GM19452 (cell line): ENCODE data around the gene SHKBP1.
"Not testable (repeated sequence)": the region's sequence is repeated elsewhere in the genome, so short reads cannot be mapped to it uniquely, and the experiment has no call there.

ENCODE experiments used
- ATAC-seq: cut with Tn5 transposase; IDR thresholded peaks from one replicate; pipeline ENCODE4 v1.9.1; 2021; ENCODE audit not compliant: unreplicated experiment

The SHKBP1 gene

DNA sequence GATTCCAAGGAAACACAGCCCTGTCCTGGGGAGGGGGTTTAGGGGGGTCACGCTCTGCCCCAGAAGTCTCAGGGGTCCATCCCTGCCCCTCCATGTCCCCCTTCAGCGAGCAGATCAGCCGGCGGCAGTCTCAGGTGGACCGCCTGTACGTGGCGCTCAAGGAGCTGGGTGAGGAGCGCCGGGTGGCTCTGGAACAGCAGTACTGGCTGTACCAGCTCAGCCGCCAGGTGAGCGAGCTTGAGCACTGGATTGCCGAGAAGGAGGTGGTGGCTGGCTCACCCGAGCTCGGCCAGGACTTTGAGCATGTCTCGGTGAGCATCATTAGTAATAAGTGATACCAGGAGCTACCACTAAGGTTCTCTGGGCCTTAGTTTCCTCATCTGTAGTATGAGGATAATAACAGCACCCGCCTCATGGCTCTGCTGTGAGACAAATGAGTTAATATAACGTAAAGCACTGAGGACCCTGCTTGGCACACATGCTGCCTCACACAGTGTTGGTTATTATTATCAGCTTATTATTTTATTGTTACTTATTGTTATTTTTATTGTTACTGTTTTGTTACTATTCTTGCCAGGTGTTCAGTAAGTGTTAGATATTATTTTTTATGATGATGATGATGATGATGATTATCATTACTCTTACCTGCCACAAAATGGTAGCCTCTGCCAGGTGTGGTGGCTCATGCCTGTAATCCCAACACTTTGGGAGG lies 20.5 kb upstream of the SHKBP1 start:
- ATAC-seq: no peak

DNA sequence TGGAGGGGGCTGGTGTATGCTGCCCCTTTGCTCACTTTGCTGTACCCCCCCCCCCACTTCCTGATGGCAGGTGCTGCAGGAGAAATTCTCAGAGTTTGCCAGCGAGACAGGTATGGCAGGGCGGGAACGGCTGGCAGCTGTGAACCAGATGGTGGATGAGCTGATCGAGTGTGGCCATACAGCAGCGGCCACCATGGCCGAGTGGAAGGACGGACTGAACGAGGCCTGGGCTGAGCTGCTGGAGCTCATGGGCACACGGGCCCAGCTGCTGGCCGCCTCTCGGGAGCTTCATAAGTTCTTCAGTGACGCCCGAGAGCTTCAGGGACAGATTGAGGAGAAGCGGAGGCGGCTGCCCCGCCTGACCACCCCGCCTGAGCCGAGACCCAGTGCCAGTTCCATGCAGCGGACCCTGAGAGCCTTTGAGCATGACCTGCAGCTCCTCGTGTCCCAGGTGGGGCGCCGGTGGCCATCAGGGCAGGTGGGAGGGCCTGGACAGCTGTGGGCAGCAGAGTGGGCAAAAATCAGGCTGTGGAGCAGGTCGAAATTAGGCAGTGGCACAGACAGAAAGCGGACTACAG lies 19.6 kb upstream of the SHKBP1 start:
- no peak for ATAC-seq

GRCh38 chr19:40559394-40559793 lies 17.3 kb upstream of the SHKBP1 start:
- ATAC-seq: no peak

DNA sequence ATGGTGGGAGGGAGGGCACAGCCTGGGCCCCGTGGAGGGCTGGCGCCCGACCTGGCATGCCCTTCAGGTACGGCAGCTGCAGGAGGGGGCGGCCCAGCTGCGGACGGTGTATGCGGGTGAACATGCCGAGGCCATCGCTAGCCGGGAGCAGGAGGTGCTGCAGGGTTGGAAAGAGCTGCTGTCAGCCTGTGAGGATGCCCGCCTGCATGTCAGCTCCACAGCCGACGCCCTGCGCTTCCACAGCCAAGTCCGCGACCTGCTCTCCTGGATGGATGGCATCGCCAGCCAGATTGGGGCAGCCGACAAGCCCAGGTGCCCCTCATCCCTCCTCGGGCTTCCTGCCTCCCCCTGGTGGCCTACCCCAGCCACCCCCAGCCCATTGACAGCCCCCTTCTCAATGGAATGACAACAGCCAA lies 16.6 kb upstream of the SHKBP1 start:
- ATAC-seq: no peak

DNA sequence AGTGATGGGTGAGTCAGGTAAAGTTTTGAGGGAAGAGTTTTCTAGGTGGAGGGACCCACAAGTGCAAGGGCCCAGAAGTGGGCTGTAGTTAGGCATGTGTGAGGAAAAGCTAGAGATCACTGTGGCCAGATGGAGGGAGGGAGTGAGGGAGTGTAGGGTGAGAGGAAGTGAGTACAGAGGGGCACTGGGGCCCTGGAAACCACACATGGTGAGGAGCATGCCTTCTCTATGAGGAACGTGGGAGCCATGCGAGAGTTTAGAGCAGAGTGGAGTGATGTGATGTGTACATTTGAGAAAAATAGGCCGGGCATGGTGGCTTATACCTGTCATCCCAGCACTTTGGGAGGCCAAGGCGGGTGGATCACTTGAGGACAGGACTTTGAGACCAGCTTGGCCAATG lies 14.7 kb upstream of the SHKBP1 start:
- no peak for ATAC-seq

DNA sequence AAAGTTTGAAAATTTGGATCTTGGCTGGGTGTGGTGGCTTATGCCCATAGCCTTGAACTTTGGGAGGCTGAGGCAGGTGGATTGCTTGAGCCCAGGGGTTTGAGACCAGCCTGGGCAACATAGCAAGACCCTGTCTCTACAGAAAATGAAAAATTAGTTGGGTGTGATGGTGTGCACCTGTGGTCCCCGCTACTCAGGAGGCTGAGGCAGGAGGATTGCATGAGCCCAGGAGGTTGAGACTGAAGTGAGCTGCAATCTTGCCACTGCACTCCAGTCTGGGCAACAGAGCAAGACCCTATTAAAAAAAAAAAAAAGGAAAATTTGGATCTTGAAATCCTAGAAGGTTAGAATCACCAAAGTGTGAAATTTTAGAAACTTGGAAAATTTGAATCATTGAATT lies 12.1 kb upstream of the SHKBP1 start:
- not testable (repeated sequence) for ATAC-seq

- no peak for ATAC-seq
Observed at GRCh38 chr19:40565355-40565754, 11.3 kb upstream of the SHKBP1 start.

DNA sequence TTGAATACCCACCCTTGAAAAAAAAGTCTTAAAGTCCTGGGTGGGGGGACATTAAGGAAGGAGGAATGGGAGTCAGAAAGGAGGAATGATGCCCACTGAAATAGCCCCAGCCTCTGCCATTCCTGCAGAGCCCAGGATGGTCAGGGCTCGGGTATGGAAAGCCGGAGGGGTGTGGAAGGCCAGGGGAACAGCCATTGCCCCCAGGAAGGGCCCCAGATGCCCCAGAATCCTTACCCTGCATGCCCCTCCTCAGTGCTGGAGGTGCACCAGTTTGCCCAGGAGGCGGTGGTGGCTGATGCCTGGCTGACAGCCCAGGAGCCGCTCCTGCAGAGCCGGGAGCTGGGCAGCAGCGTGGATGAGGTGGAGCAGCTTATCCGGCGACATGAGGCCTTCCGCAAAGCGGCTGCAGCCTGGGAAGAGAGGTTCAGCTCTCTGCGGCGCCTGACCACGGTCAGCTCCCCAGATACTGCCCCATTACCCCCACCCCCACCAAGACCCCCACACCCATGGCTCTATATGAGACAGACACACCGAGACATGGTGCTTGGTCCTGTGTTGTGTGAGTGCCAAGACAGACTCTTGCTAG lies 10.7 kb upstream of the SHKBP1 start:
- no peak for ATAC-seq

DNA sequence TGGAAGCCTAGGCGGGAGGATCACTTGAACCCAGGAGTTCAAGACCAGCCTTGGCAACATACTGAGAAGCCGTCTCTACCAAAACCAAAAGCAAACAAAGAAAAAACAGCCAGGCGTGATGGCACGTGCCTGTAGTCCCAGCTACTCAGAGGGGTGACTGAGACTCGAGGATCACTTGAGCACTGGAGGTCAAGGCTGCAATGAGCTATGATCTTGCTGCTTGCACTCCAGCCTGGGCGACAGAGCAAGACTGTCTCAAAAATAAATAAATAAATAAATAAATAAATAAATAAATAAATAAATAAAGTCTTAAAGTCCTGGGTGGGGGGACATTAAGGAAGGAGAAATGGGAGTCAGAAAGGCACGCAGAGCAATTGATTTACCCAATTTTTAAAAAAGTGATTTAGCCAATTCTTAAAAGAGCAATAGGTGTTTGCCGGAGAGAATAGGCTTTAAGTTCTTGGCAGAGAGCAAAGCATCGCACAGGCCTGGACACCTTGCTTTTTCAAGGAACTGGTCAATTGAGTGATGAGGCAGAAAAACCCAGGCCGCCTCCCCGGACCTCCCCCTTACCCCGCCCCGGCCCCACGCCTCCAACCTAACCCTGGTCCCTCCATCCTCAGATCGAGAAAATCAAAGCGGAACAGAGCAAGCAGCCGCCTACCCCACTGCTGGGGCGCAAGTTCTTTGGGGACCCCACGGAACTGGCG lies 9.5 kb upstream of the SHKBP1 start:
- ATAC-seq: no peak

DNA sequence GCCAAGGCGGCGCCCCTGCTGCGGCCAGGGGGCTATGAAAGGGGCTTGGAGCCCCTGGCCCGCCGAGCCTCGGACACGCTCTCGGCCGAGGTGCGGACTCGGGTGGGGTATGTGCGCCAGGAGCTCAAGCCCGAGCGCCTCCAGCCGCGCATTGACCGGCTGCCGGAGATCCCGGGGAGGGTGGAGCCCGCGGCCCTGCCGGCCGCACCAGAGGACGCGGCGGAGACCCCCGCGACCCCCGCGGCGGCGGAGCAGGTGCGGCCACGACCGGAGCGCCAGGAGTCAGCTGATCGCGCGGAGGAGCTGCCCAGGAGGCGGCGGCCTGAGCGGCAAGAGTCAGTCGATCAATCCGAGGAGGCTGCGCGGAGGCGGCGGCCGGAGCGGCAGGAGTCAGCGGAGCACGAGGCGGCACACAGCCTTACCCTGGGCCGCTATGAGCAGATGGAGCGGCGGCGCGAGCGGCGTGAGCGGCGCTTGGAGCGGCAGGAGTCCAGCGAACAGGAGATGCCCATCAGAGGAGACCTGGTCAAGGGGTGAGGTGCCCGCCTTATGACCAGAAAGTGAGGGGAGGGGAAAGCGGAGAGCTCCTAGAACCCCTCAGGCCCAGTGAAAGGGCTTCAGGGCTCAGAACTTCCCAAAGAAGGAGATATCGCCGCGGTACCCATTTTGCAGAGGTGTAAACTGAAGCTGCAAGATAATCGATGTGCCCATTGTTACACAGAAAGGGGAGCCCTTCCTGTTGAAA lies 8.8 kb upstream of the SHKBP1 start:
- ATAC-seq: no peak

DNA sequence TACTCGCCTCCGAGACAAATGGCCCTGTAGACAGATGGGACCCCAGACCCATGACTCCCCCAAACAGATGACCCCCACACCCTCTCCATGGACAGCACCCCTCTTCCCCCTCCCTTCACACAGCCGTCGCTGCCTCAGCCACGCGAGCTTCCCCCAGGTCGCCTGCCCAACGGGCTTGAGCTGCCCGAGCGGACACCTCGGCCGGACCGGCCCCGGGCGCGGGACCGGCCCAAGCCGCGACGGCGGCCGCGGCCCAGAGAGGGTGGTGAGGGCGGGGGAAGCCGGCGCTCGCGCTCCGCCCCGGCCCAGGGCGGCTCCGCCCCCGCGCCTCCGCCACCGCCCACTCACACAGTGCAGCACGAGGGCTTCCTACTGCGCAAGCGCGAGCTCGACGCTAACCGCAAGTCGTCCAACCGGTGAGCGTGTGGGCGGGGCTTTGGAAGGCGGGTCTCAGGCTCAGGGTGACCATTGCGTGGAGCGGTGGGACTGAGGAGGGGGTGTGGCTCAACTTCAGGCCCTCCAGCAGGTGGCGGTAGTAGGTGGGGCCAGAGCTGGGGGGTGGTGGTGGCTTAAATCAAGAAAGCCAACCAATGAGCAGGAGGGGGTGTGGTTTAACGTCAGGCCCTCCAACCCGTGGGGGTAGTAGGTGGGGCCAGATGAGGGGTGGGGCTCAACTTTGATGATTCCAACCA lies 6.2 kb upstream of the SHKBP1 start:
- peak; percentile 84 for ATAC-seq

GRCh38 chr19:40571005-40571318 lies 5.7 kb upstream of the SHKBP1 start:
- no peak for ATAC-seq

GRCh38 chr19:40571831-40572495 lies 4.7 kb upstream of the SHKBP1 start:
- no peak for ATAC-seq

GRCh38 chr19:40575326-40575725 lies 1.3 kb upstream of the SHKBP1 start:
- ATAC-seq: no peak

DNA sequence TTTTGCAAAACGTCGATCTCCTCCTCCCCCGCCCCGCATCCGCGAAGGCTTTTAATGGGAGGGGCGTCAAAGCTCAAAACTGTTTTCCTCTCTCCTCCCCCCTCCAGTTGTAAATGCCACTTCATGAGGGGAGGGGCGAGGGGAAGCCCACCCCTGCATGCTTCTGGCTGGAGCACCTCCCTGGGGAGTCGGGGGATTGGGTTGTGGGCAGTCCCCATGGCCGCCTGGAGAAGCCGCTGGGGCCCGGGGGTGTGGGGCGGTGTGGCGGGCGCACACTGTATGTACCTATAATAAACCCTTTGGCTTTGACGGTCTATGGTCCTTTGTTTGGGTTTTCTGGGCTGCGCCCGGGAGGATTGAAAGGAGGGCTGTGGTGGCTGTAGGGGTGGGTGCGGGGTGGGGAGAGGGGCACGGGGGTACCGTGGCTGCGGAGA lies 505 bp upstream of the SHKBP1 start:
- ATAC-seq: peak; percentile 25

DNA sequence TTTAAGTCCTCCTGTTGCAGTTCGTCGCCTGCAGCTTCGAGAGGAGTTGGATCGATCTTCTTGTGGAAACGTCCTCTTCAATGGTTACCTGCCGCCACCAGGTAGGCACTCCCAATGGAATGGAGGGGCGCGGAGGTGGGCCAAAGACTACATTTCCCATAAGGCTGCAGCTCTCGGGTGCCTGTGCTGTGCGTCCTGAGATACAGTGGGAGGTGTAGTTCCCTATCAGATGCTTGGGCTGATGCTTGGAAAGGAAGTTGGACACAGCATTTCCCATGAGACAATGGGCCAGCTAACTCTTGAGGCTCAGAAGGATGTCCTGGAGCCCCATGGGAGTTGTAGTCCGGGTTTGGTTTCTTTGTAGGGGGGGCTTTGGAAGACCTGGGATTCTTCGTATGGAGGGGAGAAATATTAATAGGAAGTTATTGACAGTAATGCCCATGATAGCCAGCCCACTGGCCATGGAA lies 1.8 kb downstream of the SHKBP1 start:
- ATAC-seq: no peak

GRCh38 chr19:40580619-40581018 lies 3.9 kb downstream of the SHKBP1 start:
- no peak for ATAC-seq

DNA sequence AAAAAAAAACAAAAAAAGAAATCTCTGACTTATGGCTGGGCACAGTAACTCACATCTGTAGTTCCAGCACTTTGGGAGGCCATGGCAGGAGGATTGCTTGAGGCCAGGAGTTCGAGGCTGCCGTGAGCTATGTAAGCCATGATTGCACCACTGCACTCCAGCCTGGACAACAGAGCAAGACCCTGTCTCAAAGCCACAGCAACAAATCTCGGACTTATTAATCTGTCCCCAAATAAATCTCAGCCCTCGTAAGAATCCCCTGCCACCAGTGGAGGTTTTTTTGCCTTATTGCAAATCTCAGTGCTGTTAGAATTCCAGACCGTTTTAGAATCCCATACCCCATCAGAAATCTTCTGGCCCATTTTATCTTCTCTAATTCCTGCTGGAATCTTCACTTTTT lies 4.9 kb downstream of the SHKBP1 start:
- no peak for ATAC-seq

GRCh38 chr19:40582467-40582866 lies 5.8 kb downstream of the SHKBP1 start:
- ATAC-seq: no peak

- no peak for ATAC-seq
Observed at GRCh38 chr19:40583283-40583682, 6.6 kb downstream of the SHKBP1 start.
